ENCODE measurements around the gene UCN.

DNA sequence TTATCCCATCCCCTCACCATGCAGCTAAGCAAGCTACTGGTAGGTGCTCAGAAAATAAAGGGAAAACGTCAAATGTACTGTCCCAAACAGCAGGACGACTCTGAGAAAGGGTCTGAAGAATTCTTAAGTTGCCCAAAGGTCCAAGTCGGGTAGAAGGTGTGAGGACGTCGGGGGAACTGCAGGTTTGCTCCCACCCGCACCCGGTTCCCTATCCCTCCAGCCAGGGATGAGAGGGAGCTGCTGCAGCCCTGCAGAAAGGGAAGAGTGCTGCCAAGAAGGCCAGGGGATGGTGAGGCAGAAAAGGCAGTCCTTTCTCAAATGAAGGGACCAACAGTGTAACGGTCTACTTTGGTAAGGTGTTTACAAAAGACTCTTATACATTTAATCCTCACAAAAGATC is 6.9 kb upstream of the UCN start:
- TF ChIP-seq EZH2 (IDR thresholded peaks at IDR 0.05; ENCODE audit: borderline replicate concordance, low read depth, low read length, severe bottlenecking), result no peak
- TF ChIP-seq, protein P1, sequence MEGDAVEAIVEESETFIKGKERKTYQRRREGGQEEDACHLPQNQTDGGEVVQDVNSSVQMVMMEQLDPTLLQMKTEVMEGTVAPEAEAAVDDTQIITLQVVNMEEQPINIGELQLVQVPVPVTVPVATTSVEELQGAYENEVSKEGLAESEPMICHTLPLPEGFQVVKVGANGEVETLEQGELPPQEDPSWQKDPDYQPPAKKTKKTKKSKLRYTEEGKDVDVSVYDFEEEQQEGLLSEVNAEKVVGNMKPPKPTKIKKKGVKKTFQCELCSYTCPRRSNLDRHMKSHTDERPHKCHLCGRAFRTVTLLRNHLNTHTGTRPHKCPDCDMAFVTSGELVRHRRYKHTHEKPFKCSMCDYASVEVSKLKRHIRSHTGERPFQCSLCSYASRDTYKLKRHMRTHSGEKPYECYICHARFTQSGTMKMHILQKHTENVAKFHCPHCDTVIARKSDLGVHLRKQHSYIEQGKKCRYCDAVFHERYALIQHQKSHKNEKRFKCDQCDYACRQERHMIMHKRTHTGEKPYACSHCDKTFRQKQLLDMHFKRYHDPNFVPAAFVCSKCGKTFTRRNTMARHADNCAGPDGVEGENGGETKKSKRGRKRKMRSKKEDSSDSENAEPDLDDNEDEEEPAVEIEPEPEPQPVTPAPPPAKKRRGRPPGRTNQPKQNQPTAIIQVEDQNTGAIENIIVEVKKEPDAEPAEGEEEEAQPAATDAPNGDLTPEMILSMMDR (IDR thresholded peaks at IDR 0.05; ENCODE audit: borderline replicate concordance, extremely low read depth, low read length, poor library complexity, severe bottlenecking), result no peak
